BLaER1 treated with 17β-estradiol and CSF1 and Interleukin-3, amounts not matched to agents 10 nM and 100 nM (cell line): ENCODE results near the gene CYSTM1.

Experiments
- H3K27ac ChIP-seq, 11 experiments: shearing (Covaris generic); formaldehyde crosslinking; 2 replicates each; pipeline ENCODE4 v1.8.1; 2022
- H3K27me3 ChIP-seq, 11 experiments: shearing (Covaris generic); formaldehyde crosslinking; 2 replicates each; pipeline ENCODE4 v1.8.1; 2022
- H3K36me3 ChIP-seq, 11 experiments: shearing (Covaris generic); formaldehyde crosslinking; 2 replicates each; pipeline ENCODE4 v1.8.1; 2022
- H3K4me1 ChIP-seq, 10 experiments: shearing (Covaris generic); formaldehyde crosslinking; 2 replicates each; pipeline ENCODE4 v1.8.1; 2022
- H3K4me2 ChIP-seq, 11 experiments: shearing (Covaris generic); formaldehyde crosslinking; 2 replicates each; pipeline ENCODE4 v1.8.1; 2022
- H3K4me3 ChIP-seq, 10 experiments: shearing (Covaris generic); formaldehyde crosslinking; 2 replicates each; pipeline ENCODE4 v1.8.1; 2022
- H3K9ac ChIP-seq, 11 experiments: shearing (Covaris generic); formaldehyde crosslinking; 2 replicates each; pipeline ENCODE4 v1.8.1; 2022
- H3K9me3 ChIP-seq, 11 experiments: shearing (Covaris generic); formaldehyde crosslinking; replicated peaks in 1 of 11; 2 replicates each; pipeline ENCODE4 v1.8.1; 2022
- H4K20me1 ChIP-seq, 11 experiments: shearing (Covaris generic); formaldehyde crosslinking; 2 replicates each; pipeline ENCODE4 v1.8.1; 2022
- Cebpa-rat ChIP-seq, 11 experiments: shearing (Covaris generic); IDR thresholded peaks; 2 replicates each; pipeline ENCODE4 v1.8.1; 2022

The CYSTM1 gene

GRCh38 chr5:140235791-140236551 is 61.0 kb downstream of the CYSTM1 start:
- Histone ChIP-seq H3K9ac (peak overlapping the region in 4 of 11 experiments; percentile 6 to 49 (median 38); a peak in 5 of 22 replicates), H3K36me3 (0 out of 22 replicates have a peak, but pooled peaks cover 0 to 4% (median 0%) of the 10 kb centered on the region in 11 experiments), H3K27me3 (no peaks in the 10 kb centered on the region), H3K9me3 (no peaks in the 10 kb centered on the region), H3K4me2 (peak overlapping the region in 10 of 11 experiments; percentile 26 to 67 (median 57); a peak in 19 of 22 replicates), H3K4me1 (peaks cover 16 to 43% (median 28%) of the 10 kb centered on the region in 10 experiments), H4K20me1 (peaks cover 0 to 68% (median 0%) of the 10 kb centered on the region in 11 experiments; a peak in 6 of 22 replicates), H3K4me3 (no peak overlapping the region), H3K27ac (peak overlapping the region in 7 of 11 experiments; percentile 11 to 68 (median 44); a peak in 11 of 22 replicates)
- TF ChIP-seq Cebpa-rat (IDR thresholded peaks at IDR 0.05), result no peak

GRCh38 chr5:140236891-140237598 is 62.1 kb downstream of the CYSTM1 start:
- no peak for TF ChIP-seq Cebpa-rat (IDR thresholded peaks at IDR 0.05)
- peak overlapping the region in 6 of 11 experiments; percentile 56 to 67 (median 62); a peak in 7 of 22 replicates for H3K4me2 ChIP-seq
- H3K9ac ChIP-seq, result no peak overlapping the region
- peaks cover 0 to 78% (median 0%) of the 10 kb centered on the region in 11 experiments; a peak in 7 of 22 replicates for H4K20me1 ChIP-seq
- H3K27ac ChIP-seq, result peak overlapping the region in 5 of 11 experiments; percentile 5 to 68 (median 49); a peak in 6 of 22 replicates
- no peak overlapping the region for H3K4me3 ChIP-seq
- H3K4me1 ChIP-seq, result peaks cover 26 to 54% (median 39%) of the 10 kb centered on the region in 10 experiments
- H3K27me3 ChIP-seq, result no peaks in the 10 kb centered on the region
- peaks cover 0 to 1% (median 0%) of the 10 kb centered on the region in 11 experiments; a peak in 2 of 22 replicates for H3K36me3 ChIP-seq
- H3K9me3 ChIP-seq, result no peaks in the 10 kb centered on the region

- Histone ChIP-seq H3K9ac (no peak overlapping the region), H3K9me3 (no peaks in the 10 kb centered on the region), H3K4me3 (no peak overlapping the region), H3K4me1 (peaks cover 29 to 60% (median 43%) of the 10 kb centered on the region in 10 experiments), H3K27me3 (no peaks in the 10 kb centered on the region), H4K20me1 (peaks cover 0 to 86% (median 0%) of the 10 kb centered on the region in 11 experiments; a peak in 7 of 22 replicates), H3K36me3 (peaks cover 0 to 18% (median 12%) of the 10 kb centered on the region in 11 experiments; a peak in 17 of 22 replicates), H3K4me2 (no peak overlapping the region), H3K27ac (no peak overlapping the region)
- TF ChIP-seq Cebpa-rat (IDR thresholded peaks at IDR 0.05), result no peak
Observed at GRCh38 chr5:140238756-140239155, 63.8 kb downstream of the CYSTM1 start.

- Histone ChIP-seq H3K9ac (no peak overlapping the region), H3K4me1 (peaks cover 37 to 67% (median 47%) of the 10 kb centered on the region in 10 experiments), H3K4me2 (no peak overlapping the region), H3K36me3 (peaks cover 0 to 23% (median 16%) of the 10 kb centered on the region in 11 experiments; a peak in 17 of 22 replicates), H3K27me3 (no peaks in the 10 kb centered on the region), H4K20me1 (peaks cover 0 to 86% (median 0%) of the 10 kb centered on the region in 11 experiments; a peak in 7 of 22 replicates), H3K4me3 (no peak overlapping the region), H3K27ac (no peak overlapping the region), H3K9me3 (no peaks in the 10 kb centered on the region)
- no peak for TF ChIP-seq Cebpa-rat (IDR thresholded peaks at IDR 0.05)
Observed at GRCh38 chr5:140239461-140239860, 64.5 kb downstream of the CYSTM1 start.

- peaks cover 43 to 67% (median 50%) of the 10 kb centered on the region in 10 experiments for H3K4me1 ChIP-seq
- H3K4me3 ChIP-seq, result no peak overlapping the region
- no peaks in the 10 kb centered on the region for H3K27me3 ChIP-seq
- peaks cover 0 to 85% (median 0%) of the 10 kb centered on the region in 11 experiments; a peak in 7 of 22 replicates for H4K20me1 ChIP-seq
- peak overlapping the region in 3 of 11 experiments; percentile 19 to 28 (median 20); a peak in 3 of 22 replicates for H3K4me2 ChIP-seq
- no peak overlapping the region for H3K9ac ChIP-seq
- no peak for TF ChIP-seq Cebpa-rat (IDR thresholded peaks at IDR 0.05)
- peaks cover 0 to 27% (median 16%) of the 10 kb centered on the region in 11 experiments; a peak in 18 of 22 replicates for H3K36me3 ChIP-seq
- H3K9me3 ChIP-seq, result no peaks in the 10 kb centered on the region
- no peak overlapping the region for H3K27ac ChIP-seq
Observed at GRCh38 chr5:140239939-140240700, 65.1 kb downstream of the CYSTM1 start.

- TF ChIP-seq Cebpa-rat (IDR thresholded peaks at IDR 0.05), result no peak
- Histone ChIP-seq H3K27ac (peak overlapping the region in 6 of 11 experiments; percentile 18 to 56 (median 41); a peak in 9 of 22 replicates), H3K27me3 (no peaks in the 10 kb centered on the region), H3K4me1 (peaks cover 45 to 67% (median 50%) of the 10 kb centered on the region in 10 experiments), H4K20me1 (peaks cover 0 to 85% (median 0%) of the 10 kb centered on the region in 11 experiments; a peak in 7 of 22 replicates), H3K9ac (peak overlapping the region in 10 of 11 experiments; percentile 0 to 56 (median 40); a peak in 13 of 22 replicates), H3K9me3 (no peaks in the 10 kb centered on the region), H3K4me2 (peak overlapping the region; percentile 17 to 59 (median 51); a peak in 20 of 22 replicates), H3K4me3 (no peak overlapping the region), H3K36me3 (peaks cover 0 to 27% (median 16%) of the 10 kb centered on the region in 11 experiments; a peak in 18 of 22 replicates)
Observed at GRCh38 chr5:140240987-140241706, 66.2 kb downstream of the CYSTM1 start.

- H3K9ac ChIP-seq, result peak overlapping the region in 7 of 11 experiments; percentile 12 to 56 (median 51); a peak in 10 of 22 replicates
- H3K4me3 ChIP-seq, result no peak overlapping the region
- H3K4me2 ChIP-seq, result peak overlapping the region in 8 of 11 experiments; percentile 26 to 59 (median 52); a peak in 10 of 22 replicates
- peaks cover 49 to 67% (median 55%) of the 10 kb centered on the region in 10 experiments for H3K4me1 ChIP-seq
- peaks cover 0 to 75% (median 0%) of the 10 kb centered on the region in 11 experiments; a peak in 7 of 22 replicates for H4K20me1 ChIP-seq
- H3K27me3 ChIP-seq, result no peaks in the 10 kb centered on the region
- peaks cover 0 to 27% (median 16%) of the 10 kb centered on the region in 11 experiments; a peak in 18 of 22 replicates for H3K36me3 ChIP-seq
- TF ChIP-seq Cebpa-rat (IDR thresholded peaks at IDR 0.05), result no peak
- peak overlapping the region in 4 of 11 experiments; percentile 37 to 56 (median 49); a peak in 7 of 22 replicates for H3K27ac ChIP-seq
- H3K9me3 ChIP-seq, result no peaks in the 10 kb centered on the region
Observed at GRCh38 chr5:140242099-140242498, 67.1 kb downstream of the CYSTM1 start.
